Measurements from ENCODE around the gene CASK. TPM values are rescaled to one million over a fixed set of nuclear protein-coding genes. Genes with fewer than 3 reads are reported as not detected.
A peak's percentile ranks its signal among the peaks of the same experiment; 100 is the strongest.

Gene CASK
- total and polyA plus RNA-seq, 2 of the 13 experiments (the other 11 are each of a cell fraction or from before 2014, with no cell fraction given), result 14.5 to 16.0 TPM

GRCh38 chrX:41923211-41923977 lies at the start of gene CASK (continued):
- TF ChIP-seq ZNF614 (CRISPR knock-in tag; IDR thresholded peaks at IDR 0.05; ENCODE audit: borderline replicate concordance) (no peak), TAF1 (CRISPR knock-in tag; IDR thresholded peaks at IDR 0.05) (peak; percentile 38; the same call in 1 of the 2 replicates), ZNF766 (CRISPR knock-in tag; IDR thresholded peaks at IDR 0.05; ENCODE audit: borderline replicate concordance) (0 out of 2 replicates have a peak, but pooled peaks have one; percentile 29), USF2 (IDR thresholded peaks at IDR 0.05; ENCODE audit: low read depth, low read length) (no peak), USF2 (CRISPR knock-in tag; IDR thresholded peaks at IDR 0.05; ENCODE audit: borderline replicate concordance) (no peak), YY1 (IDR thresholded peaks at IDR 0.05; ENCODE audit: insufficient read depth, insufficient replicate concordance, low read depth, low read length) (peak; percentile 53), GABPA (IDR thresholded peaks at IDR 0.05; ENCODE audit: low read depth, low read length) (no peak), GABPA (CRISPR knock-in tag; IDR thresholded peaks at IDR 0.05; ENCODE audit: low read depth) (no peak), SP4 (CRISPR knock-in tag; IDR thresholded peaks at IDR 0.05) (peak; percentile 26; the same call in 1 of the 2 replicates), E2F2 (CRISPR knock-in tag; IDR thresholded peaks at IDR 0.05; ENCODE audit: borderline replicate concordance) (no peak), RAD21 (CRISPR knock-in tag; IDR thresholded peaks at IDR 0.05) (peak; percentile 18; the same call in 1 of the 2 replicates), POLR2G (IDR thresholded peaks at IDR 0.05; ENCODE audit: low read depth, low read length) (peak; percentile 64), SAP130 (CRISPR knock-in tag; IDR thresholded peaks at IDR 0.05; ENCODE audit: low read depth) (peak; percentile 57), SALL1 (CRISPR knock-in tag; IDR thresholded peaks at IDR 0.05) (peak; percentile 35; the same call in 1 of the 2 replicates)
- TF ChIP-seq, protein P1, sequence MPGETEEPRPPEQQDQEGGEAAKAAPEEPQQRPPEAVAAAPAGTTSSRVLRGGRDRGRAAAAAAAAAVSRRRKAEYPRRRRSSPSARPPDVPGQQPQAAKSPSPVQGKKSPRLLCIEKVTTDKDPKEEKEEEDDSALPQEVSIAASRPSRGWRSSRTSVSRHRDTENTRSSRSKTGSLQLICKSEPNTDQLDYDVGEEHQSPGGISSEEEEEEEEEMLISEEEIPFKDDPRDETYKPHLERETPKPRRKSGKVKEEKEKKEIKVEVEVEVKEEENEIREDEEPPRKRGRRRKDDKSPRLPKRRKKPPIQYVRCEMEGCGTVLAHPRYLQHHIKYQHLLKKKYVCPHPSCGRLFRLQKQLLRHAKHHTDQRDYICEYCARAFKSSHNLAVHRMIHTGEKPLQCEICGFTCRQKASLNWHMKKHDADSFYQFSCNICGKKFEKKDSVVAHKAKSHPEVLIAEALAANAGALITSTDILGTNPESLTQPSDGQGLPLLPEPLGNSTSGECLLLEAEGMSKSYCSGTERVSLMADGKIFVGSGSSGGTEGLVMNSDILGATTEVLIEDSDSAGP (CRISPR knock-in tag; IDR thresholded peaks at IDR 0.05; ENCODE audit: borderline replicate concordance), result peak; percentile 18; the same call in 1 of the 2 replicates
- TF ChIP-seq, protein P2, sequence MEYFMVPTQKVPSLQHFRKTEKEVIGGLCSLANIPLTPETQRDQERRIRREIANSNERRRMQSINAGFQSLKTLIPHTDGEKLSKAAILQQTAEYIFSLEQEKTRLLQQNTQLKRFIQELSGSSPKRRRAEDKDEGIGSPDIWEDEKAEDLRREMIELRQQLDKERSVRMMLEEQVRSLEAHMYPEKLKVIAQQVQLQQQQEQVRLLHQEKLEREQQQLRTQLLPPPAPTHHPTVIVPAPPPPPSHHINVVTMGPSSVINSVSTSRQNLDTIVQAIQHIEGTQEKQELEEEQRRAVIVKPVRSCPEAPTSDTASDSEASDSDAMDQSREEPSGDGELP (IDR thresholded peaks at IDR 0.05; ENCODE audit: borderline replicate concordance, low read depth), result no peak

Data from HepG2 (cell line).